HG02938 (cell line): Measurements from ENCODE around the gene TMEM38B.
"Not testable (repeated sequence)": the region's sequence is repeated elsewhere in the genome, so short reads cannot be mapped to it uniquely, and the experiment has no call there.

Experiments
- ATAC-seq: cut with Tn5 transposase; IDR thresholded peaks from one replicate; pipeline ENCODE4 v1.9.1; 2021; ENCODE audit warnings: mild to moderate bottlenecking, moderate library complexity; ENCODE audit not compliant: unreplicated experiment

Gene TMEM38B

GRCh38 chr9:105681313-105681712 is 13.0 kb upstream of the TMEM38B start:
- no peak for ATAC-seq

GRCh38 chr9:105681724-105682123 is 12.6 kb upstream of the TMEM38B start:
- ATAC-seq = no peak

- no peak for ATAC-seq
Observed at GRCh38 chr9:105683688-105684275, 10.6 kb upstream of the TMEM38B start.

GRCh38 chr9:105686936-105687335 is 7.4 kb upstream of the TMEM38B start:
- no peak for ATAC-seq

GRCh38 chr9:105690742-105691141 is 3.6 kb upstream of the TMEM38B start:
- ATAC-seq = no peak

- ATAC-seq = peak; percentile 29
Observed at GRCh38 chr9:105693435-105694189, 729 bp upstream of the TMEM38B start.

- peak; percentile 66 for ATAC-seq
Observed at GRCh38 chr9:105694848-105695581, 674 bp downstream of the TMEM38B start.

- ATAC-seq = no peak
Observed at GRCh38 chr9:105696219-105696793, 2.0 kb downstream of the TMEM38B start.

- ATAC-seq = no peak
Observed at GRCh38 chr9:105697871-105698270, 3.5 kb downstream of the TMEM38B start.

GRCh38 chr9:105698348-105698870 is 4.1 kb downstream of the TMEM38B start:
- ATAC-seq = no peak

GRCh38 chr9:105700668-105701067 is 6.3 kb downstream of the TMEM38B start:
- ATAC-seq = no peak

GRCh38 chr9:105701145-105701544 is 6.8 kb downstream of the TMEM38B start:
- ATAC-seq = no peak

- no peak for ATAC-seq
Observed at GRCh38 chr9:105702207-105702606, 7.9 kb downstream of the TMEM38B start.

GRCh38 chr9:105703638-105704037 is 9.3 kb downstream of the TMEM38B start:
- ATAC-seq = not testable (repeated sequence)

- ATAC-seq = no peak
Observed at GRCh38 chr9:105706156-105706555, 11.8 kb downstream of the TMEM38B start.

GRCh38 chr9:105708405-105708804 is 14.1 kb downstream of the TMEM38B start:
- peak; percentile 78 for ATAC-seq

- no peak for ATAC-seq
Observed at GRCh38 chr9:105710638-105711037, 16.3 kb downstream of the TMEM38B start.

- no peak for ATAC-seq
Observed at GRCh38 chr9:105711867-105712266, 17.5 kb downstream of the TMEM38B start.

- no peak for ATAC-seq
Observed at GRCh38 chr9:105712297-105712696, 18.0 kb downstream of the TMEM38B start.

GRCh38 chr9:105712773-105713172 is 18.4 kb downstream of the TMEM38B start:
- no peak for ATAC-seq

- ATAC-seq = no peak
Observed at GRCh38 chr9:105713260-105714019, 19.1 kb downstream of the TMEM38B start.
